HG03108 (cell line): ENCODE data around the gene ALKBH2.

Source experiments
- ATAC-seq: cut with Tn5 transposase; IDR thresholded peaks from one replicate; pipeline ENCODE4 v1.9.1; 2021; ENCODE audit warnings: moderate library complexity; ENCODE audit not compliant: unreplicated experiment

The ALKBH2 gene

GRCh38 chr12:109093022-109093918, at the start of gene ALKBH2:
Gene ALKBH2, minus strand, starts transcription at chr12:109093472. Its CDS starts 686 bp downstream, at chr12:109092786.
- peak; percentile 65 for ATAC-seq

DNA sequence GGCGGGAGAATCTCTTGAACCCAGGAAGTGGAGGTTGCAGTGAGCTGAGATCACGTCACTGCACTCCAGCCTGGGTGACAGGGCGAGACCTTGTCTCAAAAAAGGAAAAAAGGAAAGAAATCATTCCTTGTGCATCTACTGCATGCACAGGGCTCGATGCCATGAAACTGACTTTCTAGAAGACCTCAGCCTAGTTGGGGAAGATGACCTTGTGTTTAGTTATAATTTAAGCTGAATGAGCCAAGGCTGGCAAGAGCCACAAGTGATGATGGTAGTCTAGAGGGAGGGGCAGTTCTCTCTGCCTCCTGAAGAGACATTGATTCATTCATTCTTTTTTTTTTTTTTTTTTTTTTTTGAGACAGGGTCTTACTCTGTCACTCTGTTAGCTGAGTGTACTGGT, 47.3 kb upstream of the ALKBH2 start:
- ATAC-seq = no peak

GRCh38 chr12:109139791-109140190, 46.5 kb upstream of the ALKBH2 start:
- ATAC-seq = no peak

DNA sequence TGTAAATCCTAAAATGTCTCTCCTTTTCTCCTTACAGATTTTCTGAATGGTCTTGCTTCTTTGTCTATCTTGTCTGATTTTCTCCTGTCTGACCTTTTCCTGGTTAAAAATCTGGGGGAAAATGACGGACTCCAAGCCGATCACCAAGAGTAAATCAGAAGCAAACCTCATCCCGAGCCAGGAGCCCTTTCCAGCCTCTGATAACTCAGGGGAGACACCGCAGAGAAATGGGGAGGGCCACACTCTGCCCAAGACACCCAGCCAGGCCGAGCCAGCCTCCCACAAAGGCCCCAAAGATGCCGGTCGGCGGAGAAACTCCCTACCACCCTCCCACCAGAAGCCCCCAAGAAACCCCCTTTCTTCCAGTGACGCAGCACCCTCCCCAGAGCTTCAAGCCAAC, 46.1 kb upstream of the ALKBH2 start:
- ATAC-seq = no peak

DNA sequence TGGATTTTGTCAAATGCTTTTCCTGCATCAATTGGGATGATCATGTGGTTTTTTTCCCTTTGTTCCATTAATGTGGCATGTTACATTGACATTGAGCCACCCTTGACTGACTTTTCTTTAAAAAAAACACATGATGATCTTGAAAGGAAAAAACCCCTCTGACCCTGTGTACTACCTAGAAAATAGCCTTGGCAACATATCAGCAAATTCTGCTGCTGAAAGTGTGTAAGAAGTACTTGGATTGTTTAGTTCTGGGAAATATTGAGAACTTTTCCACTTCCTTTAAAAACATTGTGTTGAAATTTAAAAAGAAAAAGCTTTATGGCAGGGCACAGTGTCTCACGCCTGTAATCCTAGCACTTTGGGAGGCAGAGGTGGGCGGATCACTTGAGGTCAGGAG, 43.8 kb upstream of the ALKBH2 start:
- ATAC-seq = no peak

GRCh38 chr12:109134186-109134917, 41.1 kb upstream of the ALKBH2 start:
- ATAC-seq = no peak

- no peak for ATAC-seq
Measured at GRCh38 chr12:109131154-109132050, 38.1 kb upstream of the ALKBH2 start.

- no peak for ATAC-seq
Measured at GRCh38 chr12:109130297-109131153, 37.3 kb upstream of the ALKBH2 start.

- no peak for ATAC-seq
Measured at GRCh38 chr12:109127533-109128242, 34.4 kb upstream of the ALKBH2 start.

DNA sequence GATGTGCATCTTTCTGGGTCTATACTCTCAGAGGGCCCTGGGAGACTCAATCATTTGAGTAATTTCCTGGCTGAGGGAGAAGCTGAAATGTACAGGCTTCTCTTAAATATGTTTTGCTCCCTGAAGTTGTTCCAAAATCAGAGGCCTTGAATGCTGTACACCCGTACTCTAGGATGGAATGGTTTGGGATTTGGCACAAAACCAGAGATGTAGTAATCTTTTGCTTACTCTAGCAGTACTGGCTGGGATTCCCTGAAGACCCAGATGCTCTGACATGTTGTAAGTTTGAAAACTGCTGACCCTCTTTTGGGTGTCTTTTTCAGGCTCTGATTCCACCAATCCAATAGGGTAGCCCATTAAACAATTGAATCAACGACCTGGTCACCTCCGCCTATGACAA, 33.5 kb upstream of the ALKBH2 start:
- no peak for ATAC-seq

DNA sequence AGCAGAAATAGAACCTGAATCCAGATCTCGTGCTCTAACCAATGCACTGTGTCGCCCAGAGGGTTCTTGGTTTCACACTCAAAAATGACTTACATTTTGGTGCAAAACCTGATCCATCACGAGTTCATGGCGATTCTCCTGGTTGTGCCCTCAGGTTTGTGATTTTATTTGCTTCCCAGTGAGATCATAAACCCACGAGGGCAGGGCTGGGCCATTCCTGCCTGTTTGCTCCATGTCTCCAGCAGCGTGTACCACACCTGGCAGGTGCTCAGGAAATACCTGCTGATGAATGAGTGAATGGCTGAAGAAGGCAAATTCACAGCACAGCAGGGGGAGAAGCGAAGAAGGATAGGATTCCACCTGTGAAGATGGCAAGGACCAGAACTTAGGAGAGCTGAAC, 32.5 kb upstream of the ALKBH2 start:
- no peak for ATAC-seq

GRCh38 chr12:109124878-109125648, 31.8 kb upstream of the ALKBH2 start:
- ATAC-seq = no peak

DNA sequence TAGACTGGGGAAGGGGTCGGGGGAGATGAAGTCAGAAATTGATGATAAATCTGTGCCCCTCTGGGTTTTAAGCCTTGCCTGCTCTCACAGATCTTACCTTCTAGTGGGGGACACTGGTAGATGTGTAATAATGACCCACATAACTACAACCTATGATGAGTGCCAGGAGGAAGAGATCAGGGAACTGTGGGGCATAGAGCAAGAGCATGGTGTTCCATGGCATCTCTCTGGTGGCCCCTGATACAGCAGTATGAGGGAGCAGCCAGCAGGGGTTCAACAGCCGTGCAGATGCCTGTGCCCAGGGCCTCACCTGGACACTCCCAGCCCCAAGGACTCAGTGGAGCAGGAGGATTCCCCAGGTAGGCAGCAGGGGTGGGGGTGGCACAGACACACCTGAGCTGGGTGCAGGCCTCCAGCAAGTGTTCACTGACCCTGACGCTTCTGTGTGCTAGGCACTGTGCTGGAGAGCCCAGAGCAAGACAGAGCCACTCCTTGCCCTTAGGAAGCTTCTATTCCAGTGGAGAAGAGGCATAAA, 28.1 kb upstream of the ALKBH2 start:
- no peak for ATAC-seq

DNA sequence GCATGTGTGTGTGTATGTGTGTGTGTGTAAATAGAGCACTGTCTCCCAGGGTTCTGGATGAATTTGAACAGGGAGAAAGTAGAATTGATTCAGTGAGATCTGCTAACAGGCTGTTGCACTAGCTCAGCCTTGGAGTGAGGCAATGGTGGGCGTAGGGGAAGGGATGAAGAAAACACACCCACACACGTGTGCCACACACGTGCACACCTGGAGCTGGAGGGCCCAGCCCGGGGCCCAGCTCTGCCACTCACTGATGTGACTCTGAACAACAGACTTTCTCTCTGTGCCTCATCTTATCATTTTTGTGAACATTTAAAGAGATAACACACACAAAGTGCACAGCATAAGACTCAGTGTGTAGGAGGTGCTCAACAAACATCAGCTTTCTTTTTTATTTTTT, 27.3 kb upstream of the ALKBH2 start:
- no peak for ATAC-seq

GRCh38 chr12:109120095-109120494, 26.8 kb upstream of the ALKBH2 start:
- no peak for ATAC-seq

- no peak for ATAC-seq
Measured at GRCh38 chr12:109116611-109116949, 23.3 kb upstream of the ALKBH2 start.

DNA sequence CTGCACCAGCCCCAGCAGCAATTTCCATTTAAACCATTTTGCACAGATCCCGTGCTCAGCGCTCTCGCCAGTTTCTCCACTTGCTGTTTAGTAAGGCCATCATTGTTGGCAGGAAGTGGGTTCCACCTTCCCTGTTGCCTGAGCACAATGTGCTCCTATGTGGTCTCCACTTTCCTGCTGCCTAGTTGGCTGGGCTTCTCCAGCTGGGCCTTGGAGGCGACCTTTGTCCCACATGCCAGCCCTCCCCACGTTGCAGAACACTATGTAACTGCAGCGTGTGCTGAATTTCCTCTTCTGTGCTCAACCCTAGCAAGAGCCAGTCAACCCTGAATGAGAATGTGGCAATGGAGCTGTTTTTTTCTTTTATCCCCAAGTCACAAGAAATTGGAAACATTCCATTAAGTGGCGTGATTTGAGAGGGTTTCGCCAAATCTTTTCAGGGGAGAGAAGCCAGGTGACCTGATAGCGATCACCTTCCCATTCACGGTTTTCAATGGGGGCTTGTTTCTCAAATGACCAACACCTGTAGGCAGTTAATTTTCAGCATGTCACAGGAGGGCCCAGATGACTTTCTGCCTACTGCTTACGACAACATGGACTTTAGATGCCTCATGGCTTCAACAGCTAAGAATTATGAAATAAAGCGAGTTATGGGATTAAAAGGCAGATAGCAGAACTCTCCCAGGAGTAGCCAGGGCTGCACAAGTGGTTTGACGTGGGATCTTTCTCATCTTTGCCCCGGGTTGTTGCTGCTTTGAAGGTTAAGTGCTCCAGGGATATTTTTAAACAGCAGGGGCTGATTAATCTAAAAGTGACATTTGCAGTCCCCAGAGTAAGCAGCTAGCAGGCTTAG, 22.7 kb upstream of the ALKBH2 start, which contains the start of gene ACACB:
Gene ACACB, plus strand, starts transcription at position 830 of the 853 bp plus-strand sequence. CDS start 22,819 bp downstream, outside the sequence.
- no peak for ATAC-seq

DNA sequence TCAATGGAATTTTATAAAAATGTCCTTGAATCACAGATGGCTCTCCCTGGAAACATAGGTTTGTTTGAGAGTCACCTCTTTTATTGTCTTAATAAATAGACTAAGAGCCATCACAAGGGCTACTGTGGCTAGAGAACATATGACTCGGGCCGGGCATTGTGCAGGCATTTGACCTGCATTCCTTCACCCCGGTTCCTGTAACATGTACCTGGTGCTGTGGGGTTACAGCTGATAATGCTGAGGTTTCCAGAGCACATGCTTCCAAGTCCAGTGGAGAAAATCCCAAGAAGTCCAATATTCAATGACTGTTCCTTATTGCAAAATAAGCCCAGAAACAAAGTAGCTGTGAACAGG, 22.1 kb upstream of the ALKBH2 start:
- ATAC-seq = no peak
